WERI-Rb-1 (cell line): ENCODE results near the gene IQCB1.
"Not testable (repeated sequence)": the region's sequence is repeated elsewhere in the genome, so short reads cannot be mapped to it uniquely, and the experiment has no call there.

Experiments
- DNase-seq: peaks from one replicate; pipeline ENCODE4 v3.0.0-alpha.2; 2020
- H3K27ac ChIP-seq: fragments of 250-450 bp; sonication (Bioruptor Pico); 2 replicates; pipeline ENCODE4 v1.5.1; 2020; ENCODE audit warnings: mild to moderate bottlenecking, moderate library complexity
- H3K27me3 ChIP-seq: fragments of 250-450 bp; sonication (Bioruptor Pico); 2 replicates; pipeline ENCODE4 v1.5.1; 2021; ENCODE audit warnings: mild to moderate bottlenecking, low read depth, moderate library complexity; ENCODE audit not compliant: insufficient read depth, severe bottlenecking
- H3K36me3 ChIP-seq: fragments of 250-450 bp; sonication (Bioruptor Pico); 2 replicates; pipeline ENCODE4 v1.5.1; 2020; ENCODE audit warnings: mild to moderate bottlenecking, moderate library complexity
- H3K4me3 ChIP-seq: 2 replicates; pipeline ENCODE4 v1.5.1; 2011; ENCODE audit warnings: low read depth, mild to moderate bottlenecking, control low read depth, low read length
- H3K9me3 ChIP-seq: fragments of 250-450 bp; sonication (Bioruptor Pico); 2 replicates; pipeline ENCODE4 v1.5.1; 2021; ENCODE audit warnings: mild to moderate bottlenecking, moderate library complexity; ENCODE audit not compliant: severe bottlenecking
- TF ChIP-seq, protein P1 (sequence below): IDR thresholded peaks from 2 replicates; pipeline ENCODE4 v1.5.1; 2011; ENCODE audit warnings: low read depth, mild to moderate bottlenecking, control low read depth, inconsistent platforms, low read length

Gene IQCB1

DNA sequence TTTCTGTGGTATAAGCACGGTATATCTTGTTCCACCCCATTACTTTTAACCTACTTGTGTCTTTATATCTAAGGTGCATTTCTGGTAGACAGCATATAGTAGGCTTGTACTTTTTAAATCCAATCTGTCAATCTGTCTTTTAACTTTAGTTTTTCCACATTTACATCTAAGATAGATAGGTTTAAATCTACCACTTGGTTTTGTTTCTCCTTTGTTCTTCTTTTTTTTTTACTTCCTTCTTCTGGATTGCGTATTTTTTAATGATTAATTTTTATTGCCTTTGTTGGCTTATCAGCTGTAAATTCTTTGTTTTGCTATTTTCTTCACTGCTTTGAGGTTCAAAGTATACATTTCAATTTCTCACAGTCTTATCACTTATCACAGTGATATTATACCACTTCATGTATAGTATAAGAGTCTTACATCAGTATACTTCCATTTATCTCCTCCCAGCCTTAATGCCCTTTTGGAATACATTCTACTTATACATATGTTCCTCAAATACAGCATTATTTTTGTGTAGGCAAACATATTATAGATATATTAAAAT, 31.0 kb downstream of the IQCB1 start:
- Histone ChIP-seq H3K27ac (no peak overlapping the region), H3K4me3 (no peak overlapping the region), H3K36me3 (peaks cover 40% of the 10 kb centered on the region), H3K9me3 (no peaks in the 10 kb centered on the region), H3K27me3 (no peaks in the 10 kb centered on the region)
- TF ChIP-seq, protein P1, sequence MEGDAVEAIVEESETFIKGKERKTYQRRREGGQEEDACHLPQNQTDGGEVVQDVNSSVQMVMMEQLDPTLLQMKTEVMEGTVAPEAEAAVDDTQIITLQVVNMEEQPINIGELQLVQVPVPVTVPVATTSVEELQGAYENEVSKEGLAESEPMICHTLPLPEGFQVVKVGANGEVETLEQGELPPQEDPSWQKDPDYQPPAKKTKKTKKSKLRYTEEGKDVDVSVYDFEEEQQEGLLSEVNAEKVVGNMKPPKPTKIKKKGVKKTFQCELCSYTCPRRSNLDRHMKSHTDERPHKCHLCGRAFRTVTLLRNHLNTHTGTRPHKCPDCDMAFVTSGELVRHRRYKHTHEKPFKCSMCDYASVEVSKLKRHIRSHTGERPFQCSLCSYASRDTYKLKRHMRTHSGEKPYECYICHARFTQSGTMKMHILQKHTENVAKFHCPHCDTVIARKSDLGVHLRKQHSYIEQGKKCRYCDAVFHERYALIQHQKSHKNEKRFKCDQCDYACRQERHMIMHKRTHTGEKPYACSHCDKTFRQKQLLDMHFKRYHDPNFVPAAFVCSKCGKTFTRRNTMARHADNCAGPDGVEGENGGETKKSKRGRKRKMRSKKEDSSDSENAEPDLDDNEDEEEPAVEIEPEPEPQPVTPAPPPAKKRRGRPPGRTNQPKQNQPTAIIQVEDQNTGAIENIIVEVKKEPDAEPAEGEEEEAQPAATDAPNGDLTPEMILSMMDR = no peak
- no peak for DNase-seq

DNA sequence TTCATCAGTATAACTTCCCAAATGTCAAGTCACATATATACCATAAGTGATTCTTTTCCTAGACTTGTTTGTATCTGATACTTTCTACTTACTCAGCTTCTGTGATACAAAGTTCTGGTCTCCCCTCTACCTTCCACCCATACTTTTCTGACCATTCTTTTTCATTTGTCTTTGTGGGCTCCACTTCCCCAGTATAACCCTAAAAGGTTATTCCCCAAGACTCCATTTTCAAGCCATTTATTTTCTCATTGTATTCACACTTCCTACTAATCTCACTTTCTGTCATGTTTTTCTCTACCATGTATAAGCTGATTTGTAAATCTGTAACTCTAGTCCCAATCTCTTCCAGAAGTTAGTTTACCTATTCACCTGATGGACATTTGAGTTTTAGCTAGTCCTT, 34.0 kb downstream of the IQCB1 start:
- H3K27ac ChIP-seq = no peak overlapping the region
- TF ChIP-seq, protein P1 = no peak
- no peaks in the 10 kb centered on the region for H3K9me3 ChIP-seq
- peaks cover 42% of the 10 kb centered on the region for H3K36me3 ChIP-seq
- H3K4me3 ChIP-seq = no peak overlapping the region
- no peaks in the 10 kb centered on the region for H3K27me3 ChIP-seq
- DNase-seq = no peak

DNA sequence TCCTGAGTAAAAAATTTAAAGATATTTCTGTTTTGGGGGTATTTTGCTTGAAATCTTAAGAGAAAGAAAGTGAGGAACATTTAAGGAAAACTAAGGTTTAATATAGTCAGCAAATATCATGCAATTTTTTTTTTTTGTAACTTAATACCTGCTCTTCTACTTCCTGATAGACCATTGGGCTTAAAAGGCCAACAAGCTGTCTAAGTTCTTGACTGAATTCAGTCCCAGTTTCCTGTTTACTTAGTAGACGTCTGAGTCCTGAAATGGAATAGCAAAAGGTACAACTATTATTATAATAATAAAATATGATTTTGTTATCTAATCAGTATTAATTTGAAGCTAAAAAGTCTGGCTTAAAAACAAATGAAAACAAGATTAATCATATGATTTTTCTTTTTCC, 37.9 kb downstream of the IQCB1 start:
- Histone ChIP-seq H3K27ac (no peak overlapping the region), H3K9me3 (no peaks in the 10 kb centered on the region), H3K36me3 (peaks cover 25% of the 10 kb centered on the region), H3K27me3 (no peaks in the 10 kb centered on the region), H3K4me3 (no peak overlapping the region)
- TF ChIP-seq, protein P1 = no peak
- DNase-seq = no peak

DNA sequence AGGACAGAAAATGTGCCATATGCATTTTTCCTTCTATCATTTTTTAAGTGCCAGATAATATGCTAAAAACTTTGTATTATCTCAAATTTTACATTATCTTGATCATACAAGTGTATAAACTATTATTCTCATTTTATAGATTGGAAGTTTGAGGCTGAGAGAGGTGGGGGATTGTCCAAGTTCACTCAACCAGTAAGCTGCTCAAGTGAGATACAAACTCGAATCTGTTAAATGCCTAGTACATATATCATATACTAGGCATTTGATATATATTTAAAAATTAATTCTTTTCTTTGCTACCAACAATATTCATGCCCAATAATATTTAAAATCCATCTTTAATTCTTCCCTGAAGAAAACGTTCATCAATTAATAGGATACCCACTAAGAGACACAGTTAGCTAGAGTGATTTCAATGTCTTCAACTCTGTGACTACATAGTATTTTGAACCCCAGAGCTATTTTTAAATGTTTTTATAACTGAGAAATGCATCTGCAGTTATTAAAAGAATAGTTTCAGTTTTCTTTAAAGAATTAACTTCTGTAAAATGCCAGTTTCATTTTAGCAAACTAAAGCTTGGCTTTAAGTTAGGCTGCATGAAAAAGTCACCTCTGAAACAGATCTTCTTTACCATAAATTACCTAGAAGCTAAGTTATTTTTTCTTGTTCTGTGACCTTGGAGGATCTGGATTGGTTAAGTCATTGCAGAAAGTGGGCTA, 40.4 kb downstream of the IQCB1 start:
- no peak overlapping the region for H3K27ac ChIP-seq
- no peaks in the 10 kb centered on the region for H3K9me3 ChIP-seq
- H3K4me3 ChIP-seq = no peak overlapping the region
- TF ChIP-seq, protein P1 = no peak
- H3K27me3 ChIP-seq = no peaks in the 10 kb centered on the region
- DNase-seq = no peak
- H3K36me3 ChIP-seq = peaks cover 35% of the 10 kb centered on the region

DNA sequence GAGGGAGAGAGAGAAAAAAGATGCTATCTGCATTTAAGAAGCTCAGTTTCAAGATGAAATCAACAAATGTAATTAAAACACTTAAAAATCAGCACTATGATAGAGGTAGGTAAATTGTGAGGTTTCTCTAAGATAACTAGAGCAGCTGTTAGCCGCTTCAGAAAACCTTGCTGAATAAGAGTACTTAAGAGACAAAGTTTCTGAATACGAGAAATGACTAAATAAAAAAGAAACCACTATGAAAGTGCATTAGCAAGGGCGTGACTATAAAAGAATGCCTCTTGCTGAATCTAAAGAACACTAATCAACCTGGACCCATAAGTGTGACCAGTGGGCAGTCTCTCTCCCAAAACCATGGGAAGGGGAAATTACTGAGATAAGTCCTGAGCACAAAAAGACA, 41.8 kb downstream of the IQCB1 start:
- Histone ChIP-seq H3K4me3 (no peak overlapping the region), H3K27me3 (no peaks in the 10 kb centered on the region), H3K9me3 (no peaks in the 10 kb centered on the region), H3K36me3 (peaks cover 37% of the 10 kb centered on the region), H3K27ac (no peak overlapping the region)
- TF ChIP-seq, protein P1 = no peak
- no peak for DNase-seq

DNA sequence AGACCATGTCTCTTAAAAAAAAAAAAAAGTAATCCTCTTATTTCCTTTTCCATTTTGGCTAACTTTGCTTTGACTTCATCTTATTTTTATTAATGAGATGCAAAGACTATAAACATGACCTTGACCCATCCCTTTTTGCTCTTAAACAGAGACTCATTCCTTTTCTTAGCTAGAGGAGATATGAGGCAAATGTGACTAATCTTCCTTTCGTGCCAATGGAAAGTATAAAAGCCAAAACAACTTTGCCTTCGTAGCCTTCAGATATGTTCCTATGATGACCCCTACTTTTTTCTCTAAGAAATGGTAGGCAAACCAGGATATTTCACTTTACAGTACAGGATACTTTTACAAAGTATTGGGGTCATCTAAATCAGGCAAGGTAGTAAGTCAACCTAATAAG, 48.4 kb downstream of the IQCB1 start:
- DNase-seq = no peak
- Histone ChIP-seq H3K27ac (no peak overlapping the region), H3K36me3 (peaks cover 63% of the 10 kb centered on the region), H3K9me3 (no peaks in the 10 kb centered on the region), H3K27me3 (no peaks in the 10 kb centered on the region), H3K4me3 (no peak overlapping the region)
- TF ChIP-seq, protein P1 = no peak

DNA sequence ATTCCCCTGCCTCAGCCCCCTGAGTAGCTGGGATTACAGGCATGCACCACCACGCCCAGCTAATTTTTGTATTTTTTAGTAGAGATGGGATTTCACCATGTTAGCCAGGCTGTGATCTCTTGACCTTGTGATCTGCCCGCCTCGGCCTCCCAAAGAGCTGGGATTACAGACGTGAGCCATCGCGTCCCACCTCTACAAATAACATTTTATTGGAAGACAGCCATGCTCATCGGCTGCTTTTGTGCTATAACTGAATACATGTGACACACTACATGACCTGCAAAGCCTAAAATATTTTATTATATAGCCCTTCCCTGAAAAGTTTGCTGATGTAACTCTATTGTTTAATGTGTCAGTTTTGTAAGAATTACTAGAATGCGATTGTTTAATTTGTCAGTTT, 52.1 kb downstream of the IQCB1 start:
- H3K27me3 ChIP-seq, H3K9me3 ChIP-seq, H3K4me3 ChIP-seq, H3K27ac ChIP-seq, DNase-seq: not testable (repeated sequence)
- peaks cover 45% of the 10 kb centered on the region for H3K36me3 ChIP-seq
